SK-N-SH (cell line): ENCODE results near the gene TARBP1. TPM values are rescaled to one million over a fixed set of nuclear protein-coding genes. Genes with fewer than 3 reads are reported as not detected.

Experiments used
- CTCF ChIA-PET: fragments of 300-600, 350-600 bp; formaldehyde crosslinking; extraction: SDS; loops from one replicate; lab custom pipeline; 2021; lab: Yijun Ruan, JAX
- POLR2A ChIA-PET: fragments of 350-600 bp; sonication (Branson Sonifier 250); formaldehyde crosslinking; extraction: SDS; loops from one replicate; lab custom pipeline; 2020; ENCODE audit warnings: antibody characterized with exemption, inconsistent platforms; lab: Yijun Ruan, JAX
- DNase-seq: peaks from one replicate; pipeline ENCODE4 v3.0.0; 2012
- H2AFZ ChIP-seq: fragments of 200-600 bp; sonication (generic); 2 replicates; pipeline ENCODE4 v1.8.1; 2016; ENCODE audit warnings: antibody characterized with exemption, mild to moderate bottlenecking, low read depth
- H3F3A ChIP-seq: fragments of 200-600 bp; sonication (generic); replicated peaks from 2 replicates; pipeline ENCODE3; 2016; ENCODE audit warnings: antibody characterized with exemption, mild to moderate bottlenecking; ENCODE audit not compliant: insufficient read depth
- H3K27ac ChIP-seq, 2 experiments: fragments of 200-500 bp in 1 of 2; fragments of 200-600 bp in 1 of 2; sonication (Bioruptor generic) in 1 of 2; sonication (generic), shearing (Covaris generic) in 1 of 2; 2 replicates each; pipeline versions ENCODE4 v1.5.1 to v1.6.1; 2014 to 2016; ENCODE audit warnings: low read depth in 2 of 2, inconsistent platforms in 1 of 2, low read length in 1 of 2, mild to moderate bottlenecking in 1 of 2, mixed read lengths in 1 of 2
- H3K27me3 ChIP-seq: fragments of 200-600 bp; sonication (generic), shearing (Covaris generic); 2 replicates; pipeline ENCODE4 v1.6.1; 2016; ENCODE audit warnings: mixed run types; ENCODE audit not compliant: insufficient read depth
- H3K36me3 ChIP-seq, 2 experiments: fragments of 200-500 bp in 1 of 2; fragments of 200-600 bp in 1 of 2; sonication (Bioruptor generic) in 1 of 2; sonication (generic) in 1 of 2; replicated peaks in 1 of 2; 2 replicates each; pipeline versions ENCODE3 to v1.5.1; 2014 to 2016; ENCODE audit warnings: low read length in 1 of 2, mild to moderate bottlenecking in 1 of 2; ENCODE audit not compliant: insufficient read depth in 2 of 2, control insufficient read depth in 1 of 2
- H3K4me1 ChIP-seq, 2 experiments: fragments of 200-500 bp in 1 of 2; fragments of 200-600 bp in 1 of 2; sonication (Bioruptor generic) in 1 of 2; sonication (generic), shearing (Covaris generic) in 1 of 2; 2 replicates each; pipeline versions ENCODE4 v1.5.1 to v1.6.1; 2014 to 2016; ENCODE audit warnings: low read depth in 1 of 2, low read length in 1 of 2, mixed run types in 1 of 2; ENCODE audit not compliant: insufficient read depth in 2 of 2, control insufficient read depth in 1 of 2
- H3K4me2 ChIP-seq: fragments of 200-600 bp; sonication (generic), shearing (Covaris generic); 2 replicates; pipeline ENCODE4 v1.6.1; 2017; ENCODE audit warnings: mixed run types
- H3K4me3 ChIP-seq, 2 experiments: fragments of 200-500 bp in 1 of 2; fragments of 200-600 bp in 1 of 2; sonication (Bioruptor generic) in 1 of 2; sonication (generic), shearing (Covaris generic) in 1 of 2; 2 replicates each; pipeline versions ENCODE4 v1.5.1 to v1.8.1; 2014 to 2016; ENCODE audit warnings: low read depth in 2 of 2, inconsistent platforms in 1 of 2, low read length in 1 of 2, mild to moderate bottlenecking in 1 of 2, mixed read lengths in 1 of 2, moderate library complexity in 1 of 2
- H3K79me2 ChIP-seq: fragments of 200-600 bp; sonication (generic); 2 replicates; pipeline ENCODE4 v1.8.1; 2017; ENCODE audit warnings: mild to moderate bottlenecking; ENCODE audit not compliant: insufficient read depth
- H3K9ac ChIP-seq: fragments of 200-600 bp; sonication (generic); 2 replicates; pipeline ENCODE4 v1.6.1; 2017; ENCODE audit warnings: mixed run types
- H3K9me2 ChIP-seq: fragments of 200-600 bp; sonication (generic); 2 replicates; pipeline ENCODE4 v1.6.1; 2017; ENCODE audit warnings: mixed run types
- H3K9me3 ChIP-seq: fragments of 200-600 bp; sonication (generic); 2 replicates; pipeline ENCODE4 v1.6.1; 2017; ENCODE audit warnings: mixed run types, mild to moderate bottlenecking, moderate library complexity
- H4K20me1 ChIP-seq: fragments of 200-600 bp; sonication (generic); 2 replicates; pipeline ENCODE4 v1.6.1; 2017; ENCODE audit warnings: mild to moderate bottlenecking, mixed run types; ENCODE audit not compliant: insufficient read depth
- CHD2 ChIP-seq: fragments of 150-350 bp; IDR thresholded peaks from 2 replicates; pipeline ENCODE4 v1.6.1; 2018; ENCODE audit warnings: low read length; ENCODE audit not compliant: partially characterized antibody
- ELF1 ChIP-seq: IDR thresholded peaks from 2 replicates; pipeline ENCODE4 v1.4.0; 2012
- EP300 ChIP-seq, 2 experiments: IDR thresholded peaks; 2 replicates each; pipeline versions ENCODE4 v1.4.0 to v1.6.1; 2012; ENCODE audit warnings: borderline replicate concordance in 1 of 2, low read depth in 1 of 2, low read length in 1 of 2
- FOSL2 ChIP-seq: IDR thresholded peaks from 2 replicates; pipeline ENCODE4 v1.4.0; 2012; ENCODE audit warnings: low read depth, mild to moderate bottlenecking, moderate library complexity, borderline replicate concordance
- FOXJ3 ChIP-seq: sonication (generic); formaldehyde crosslinking; IDR thresholded peaks from 2 replicates; pipeline ENCODE4 v1.5.1; 2020; ENCODE audit warnings: mild to moderate bottlenecking, missing genetic modification reagents
- MEF2A ChIP-seq: IDR thresholded peaks from 2 replicates; pipeline ENCODE4 v1.4.0; 2012; ENCODE audit warnings: low read depth, borderline replicate concordance
- MXI1 ChIP-seq: IDR thresholded peaks from 2 replicates; pipeline ENCODE4 v1.6.1; 2012; ENCODE audit warnings: mild to moderate bottlenecking, low read depth, low read length, improper control_type of control experiment
- NFIC ChIP-seq: IDR thresholded peaks from 2 replicates; pipeline ENCODE4 v1.4.0; 2012; ENCODE audit warnings: borderline replicate concordance
- POLR2AphosphoS5 ChIP-seq: IDR thresholded peaks from 2 replicates; pipeline ENCODE4 v1.6.1; 2012; ENCODE audit warnings: low read depth, low read length
- RCOR1 ChIP-seq: fragments of 150-350 bp; IDR thresholded peaks from 2 replicates; pipeline ENCODE4 v1.6.1; 2017; ENCODE audit warnings: antibody characterized with exemption, low read length
- RFX5 ChIP-seq: IDR thresholded peaks from 2 replicates; pipeline ENCODE4 v1.6.1; 2012; ENCODE audit warnings: mild to moderate bottlenecking, improper control_type of control experiment, low read length
- RXRA ChIP-seq: IDR thresholded peaks from 2 replicates; pipeline ENCODE4 v1.4.0; 2012; ENCODE audit warnings: low read depth, mild to moderate bottlenecking, borderline replicate concordance
- SMC3 ChIP-seq: IDR thresholded peaks from 2 replicates; pipeline ENCODE4 v1.6.1; 2012; ENCODE audit warnings: low read depth, low read length, improper control_type of control experiment
- TAF1 ChIP-seq: IDR thresholded peaks from 2 replicates; pipeline ENCODE4 v1.6.1; 2012; ENCODE audit warnings: low read depth, mild to moderate bottlenecking, low read length, moderate library complexity, borderline replicate concordance
- TCF12 ChIP-seq: IDR thresholded peaks from 2 replicates; pipeline ENCODE4 v1.4.0; 2012
- TEAD4 ChIP-seq: IDR thresholded peaks from 2 replicates; pipeline ENCODE4 v1.4.0; 2012; ENCODE audit warnings: mild to moderate bottlenecking, borderline replicate concordance; ENCODE audit not compliant: insufficient read depth
- USF1 ChIP-seq: IDR thresholded peaks from 2 replicates; pipeline ENCODE4 v1.4.0; 2012; ENCODE audit warnings: low read depth, borderline replicate concordance
- YY1 ChIP-seq: IDR thresholded peaks from 2 replicates; pipeline ENCODE4 v1.4.0; 2012; ENCODE audit warnings: low read depth, mild to moderate bottlenecking
- WGBS: methylation state at CpG from one replicate; pipeline ENCODE4 v1.1.6; 2017; ENCODE audit warnings: low lambda C conversion rate; 5-methylcytosine and 5-hydroxymethylcytosine counted together
- polyA plus RNA-seq, 3 experiments: library from polyadenylated mRNA; depleted of rRNA; stranded (reverse); fragments of >200 nt; gene quantifications; 2 replicates each; pipeline ENCODE4 v1.2.3, GENCODE V29; 2012
- TF ChIP-seq, protein P1 (sequence below): IDR thresholded peaks from 2 replicates; pipeline ENCODE4 v1.4.0; 2012; ENCODE audit warnings: low read depth, borderline replicate concordance
- TF ChIP-seq, protein P2 (sequence below): fragments of 200-600 bp; sonication (generic); IDR thresholded peaks from 2 replicates; pipeline ENCODE4 v1.6.1; 2017; ENCODE audit warnings: antibody characterized with exemption, mild to moderate bottlenecking, moderate library complexity

The TARBP1 gene
- polyA plus RNA-seq, 1 of the 3 experiments (the other 2 are of a cell fraction), result 33.0 TPM

DNA sequence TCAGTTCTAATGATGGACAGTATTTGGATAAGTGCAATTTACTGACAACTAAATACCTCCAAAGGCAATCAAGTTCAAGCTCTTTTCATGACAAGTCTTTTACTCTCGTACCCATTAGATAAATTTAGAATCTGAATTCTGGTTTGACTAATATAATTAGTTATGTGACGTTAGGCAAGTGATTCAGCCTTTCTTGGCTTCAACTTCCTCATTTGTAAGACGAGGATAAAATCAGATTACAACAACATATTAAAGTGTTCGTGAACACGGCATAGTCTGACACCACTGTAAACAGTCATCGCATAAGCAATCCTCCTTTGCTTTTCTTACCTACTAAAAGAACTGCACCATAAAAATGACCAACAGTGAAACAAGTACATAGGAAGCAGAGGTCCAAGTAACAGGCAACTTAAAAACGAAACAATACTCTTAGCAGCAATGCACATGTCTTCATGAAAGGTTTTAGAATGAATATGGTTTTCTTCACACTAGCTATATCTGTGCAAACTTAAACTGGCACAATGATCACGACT, 80.1 kb downstream of the TARBP1 start:
- H3K9me3 ChIP-seq, result no peaks in the 10 kb centered on the region
- H3K79me2 ChIP-seq, result no peaks in the 10 kb centered on the region
- no peaks in the 10 kb centered on the region for H3K27me3 ChIP-seq
- H3K9me2 ChIP-seq, result no peaks in the 10 kb centered on the region
- peak overlapping the region; percentile 35 to 43 for H3K27ac ChIP-seq
- H3K9ac ChIP-seq, result no peak overlapping the region
- peaks cover 0 to 5% of the 10 kb centered on the region in 2 experiments; a peak in 2 of 4 replicates for H3K4me1 ChIP-seq
- POLR2A ChIA-PET, result no interaction called here
- no peak for DNase-seq
- H4K20me1 ChIP-seq, result no peaks in the 10 kb centered on the region
- peak overlapping the region in 1 of 2 experiments; percentile 9; a peak in 1 of 4 replicates for H3K4me3 ChIP-seq
- H3K4me2 ChIP-seq, result peak overlapping the region; percentile 54
- TF ChIP-seq FOSL2, result peak; percentile 37; the same call in 1 of the 2 replicates
- no peak for TF ChIP-seq EP300 (IDR thresholded peaks at IDR 0.05; ENCODE audit: borderline replicate concordance in 1 of 2, low read depth in 1 of 2, low read length in 1 of 2)
- peaks cover 4 to 16% of the 10 kb centered on the region in 2 experiments for H3K36me3 ChIP-seq
- peaks cover 8% of the 10 kb centered on the region for H3F3A ChIP-seq
- CTCF ChIA-PET, result no interaction called here
- H2AFZ ChIP-seq, result 0 out of 2 replicates have a peak overlapping the region, but pooled peaks have one; percentile 32
- 43% methylated on average over 8 of the region's 8 CpGs for WGBS

GRCh38 chr1:234397732-234398131, 81.2 kb downstream of the TARBP1 start:
- TF ChIP-seq YY1 (no peak), ELF1 (no peak), CHD2 (no peak), TAF1 (no peak), RXRA (no peak), NFIC (no peak), POLR2AphosphoS5 (no peak), RFX5 (no peak), MXI1 (no peak), TCF12 (no peak), FOXJ3 (CRISPR knock-in tag) (no peak), SMC3 (no peak), TEAD4 (no peak), USF1 (no peak), MEF2A (no peak), RCOR1 (no peak)
- TF ChIP-seq, protein P1, sequence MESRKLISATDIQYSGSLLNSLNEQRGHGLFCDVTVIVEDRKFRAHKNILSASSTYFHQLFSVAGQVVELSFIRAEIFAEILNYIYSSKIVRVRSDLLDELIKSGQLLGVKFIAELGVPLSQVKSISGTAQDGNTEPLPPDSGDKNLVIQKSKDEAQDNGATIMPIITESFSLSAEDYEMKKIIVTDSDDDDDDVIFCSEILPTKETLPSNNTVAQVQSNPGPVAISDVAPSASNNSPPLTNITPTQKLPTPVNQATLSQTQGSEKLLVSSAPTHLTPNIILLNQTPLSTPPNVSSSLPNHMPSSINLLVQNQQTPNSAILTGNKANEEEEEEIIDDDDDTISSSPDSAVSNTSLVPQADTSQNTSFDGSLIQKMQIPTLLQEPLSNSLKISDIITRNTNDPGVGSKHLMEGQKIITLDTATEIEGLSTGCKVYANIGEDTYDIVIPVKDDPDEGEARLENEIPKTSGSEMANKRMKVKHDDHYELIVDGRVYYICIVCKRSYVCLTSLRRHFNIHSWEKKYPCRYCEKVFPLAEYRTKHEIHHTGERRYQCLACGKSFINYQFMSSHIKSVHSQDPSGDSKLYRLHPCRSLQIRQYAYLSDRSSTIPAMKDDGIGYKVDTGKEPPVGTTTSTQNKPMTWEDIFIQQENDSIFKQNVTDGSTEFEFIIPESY, result no peak
- TF ChIP-seq, protein P2, sequence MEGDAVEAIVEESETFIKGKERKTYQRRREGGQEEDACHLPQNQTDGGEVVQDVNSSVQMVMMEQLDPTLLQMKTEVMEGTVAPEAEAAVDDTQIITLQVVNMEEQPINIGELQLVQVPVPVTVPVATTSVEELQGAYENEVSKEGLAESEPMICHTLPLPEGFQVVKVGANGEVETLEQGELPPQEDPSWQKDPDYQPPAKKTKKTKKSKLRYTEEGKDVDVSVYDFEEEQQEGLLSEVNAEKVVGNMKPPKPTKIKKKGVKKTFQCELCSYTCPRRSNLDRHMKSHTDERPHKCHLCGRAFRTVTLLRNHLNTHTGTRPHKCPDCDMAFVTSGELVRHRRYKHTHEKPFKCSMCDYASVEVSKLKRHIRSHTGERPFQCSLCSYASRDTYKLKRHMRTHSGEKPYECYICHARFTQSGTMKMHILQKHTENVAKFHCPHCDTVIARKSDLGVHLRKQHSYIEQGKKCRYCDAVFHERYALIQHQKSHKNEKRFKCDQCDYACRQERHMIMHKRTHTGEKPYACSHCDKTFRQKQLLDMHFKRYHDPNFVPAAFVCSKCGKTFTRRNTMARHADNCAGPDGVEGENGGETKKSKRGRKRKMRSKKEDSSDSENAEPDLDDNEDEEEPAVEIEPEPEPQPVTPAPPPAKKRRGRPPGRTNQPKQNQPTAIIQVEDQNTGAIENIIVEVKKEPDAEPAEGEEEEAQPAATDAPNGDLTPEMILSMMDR, result no peak
- TF ChIP-seq, all 33 proteins: peak for 0
- Histone ChIP-seq H3K9me3 (no peaks in the 10 kb centered on the region), H3K9ac (no peak overlapping the region), H2AFZ (no peak overlapping the region), H3K27me3 (no peaks in the 10 kb centered on the region), H3K4me2 (no peak overlapping the region), H3K36me3 (peaks cover 4 to 26% of the 10 kb centered on the region in 2 experiments), H4K20me1 (no peaks in the 10 kb centered on the region), H3K4me3 (no peak overlapping the region), H3K27ac (no peak overlapping the region), H3K4me1 (peaks cover 0 to 5% of the 10 kb centered on the region in 2 experiments; a peak in 2 of 4 replicates), H3F3A (peaks cover 8% of the 10 kb centered on the region), H3K79me2 (no peaks in the 10 kb centered on the region), H3K9me2 (no peaks in the 10 kb centered on the region)
- ChIA-PET CTCF (interaction anchor here (0.6 kb wide), 2 partner anchors 181 to 283 kb away, joined by 3 to 4 read pairs; no protein-coding TSS in a partner anchor), POLR2A (no interaction called here)
- 82% methylated on average over 5 of the region's 5 CpGs for WGBS
- DNase-seq, result no peak
